Thymus (tissue), 11 donors: ENCODE measurements around the gene ALDH1L1. TPM values are rescaled to one million over a fixed set of nuclear protein-coding genes. Genes with fewer than 3 reads are reported as not detected.
"Not testable (repeated sequence)": the region's sequence is repeated elsewhere in the genome, so short reads cannot be mapped to it uniquely, and the experiment has no call there.

Experiments
- DNase-seq, 9 donors: peaks; one replicate each; pipeline ENCODE4 v3.0.0-alpha.2; 2013; ENCODE audit warnings: low spot score in 9 of 9, low read depth in 6 of 9, missing footprints in 1 of 9
- H3K27ac ChIP-seq, 2 donors: one replicate each; pipeline ENCODE4 v1.5.1; 2013; ENCODE audit warnings: control low read depth in 1 of 2, low read depth in 1 of 2, low read length in 1 of 2, mild to moderate bottlenecking in 1 of 2, moderate library complexity in 1 of 2
- H3K27me3 ChIP-seq, 2 donors: one replicate each; pipeline ENCODE4 v1.5.1; 2013; ENCODE audit warnings: low read length in 1 of 2; ENCODE audit not compliant: control insufficient read depth in 2 of 2, insufficient read depth in 1 of 2
- H3K36me3 ChIP-seq, 2 donors: one replicate each; pipeline ENCODE4 v1.5.1; 2013; ENCODE audit warnings: low read length in 1 of 2, mild to moderate bottlenecking in 1 of 2, moderate library complexity in 1 of 2; ENCODE audit not compliant: control insufficient read depth in 2 of 2, insufficient read depth in 2 of 2
- H3K4me1 ChIP-seq, 2 donors: one replicate each; pipeline ENCODE4 v1.5.1; 2013; ENCODE audit warnings: low read length in 2 of 2; ENCODE audit not compliant: control insufficient read depth in 2 of 2, insufficient read depth in 2 of 2
- H3K4me3 ChIP-seq, 2 donors: one replicate each; pipeline ENCODE4 v1.5.1; 2013; ENCODE audit warnings: low read length in 2 of 2, control low read depth in 1 of 2, mild to moderate bottlenecking in 1 of 2
- H3K9me3 ChIP-seq, 2 donors: one replicate each; pipeline ENCODE4 v1.5.1; 2013; ENCODE audit warnings: low read length in 1 of 2, mild to moderate bottlenecking in 1 of 2; ENCODE audit not compliant: control insufficient read depth in 2 of 2, insufficient read depth in 1 of 2
- WGBS: extraction: QIAGEN DNeasy Blood & Tissue Kit; methylation state at CpG from one replicate; pipeline ENCODE4 v1.1.7; 2013; 5-methylcytosine and 5-hydroxymethylcytosine counted together
- polyA plus RNA-seq: library from polyadenylated mRNA; stranded (reverse); fragments of 200-250 nt; gene quantifications from one replicate; pipeline ENCODE4 v1.2.3, GENCODE V29; 2013
- total RNA-seq: library from RNA; stranded (reverse); fragments of 120-200 nt; gene quantifications from one replicate; pipeline ENCODE4 v1.2.4, GENCODE V29; 2013
- donor health status: healthy.

Gene ALDH1L1
- total and polyA plus RNA-seq, 2 donors: 0.85 to 15.6 TPM

DNA sequence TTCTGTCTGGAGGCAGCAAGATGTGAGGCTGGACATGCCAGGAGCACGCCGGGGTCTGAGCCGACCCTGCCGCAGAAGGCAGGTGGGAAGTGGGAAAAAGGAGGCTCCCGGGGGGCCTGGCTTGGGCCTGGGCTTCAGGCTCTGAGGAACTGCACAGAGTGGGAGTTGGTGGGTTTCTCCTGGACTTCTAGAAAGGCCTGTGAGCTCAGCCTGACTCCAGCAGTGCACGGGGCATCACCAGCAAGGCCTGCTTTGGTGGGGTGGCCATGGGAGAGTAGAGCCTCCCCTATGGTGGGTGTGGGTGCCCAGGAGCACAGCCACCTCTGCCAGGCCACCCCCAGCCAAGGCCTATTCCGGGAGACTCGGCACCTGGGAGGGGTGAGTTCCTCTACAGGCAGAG, 78.4 kb downstream of the ALDH1L1 start:
- H3K4me3 ChIP-seq: no peak overlapping the region
- DNase-seq: no peak
- no peak overlapping the region for H3K27ac ChIP-seq
- H3K9me3 ChIP-seq: peaks cover 0 to 6% of the 10 kb centered on the region in 2 donors
- H3K36me3 ChIP-seq: no peaks in the 10 kb centered on the region
- no peaks in the 10 kb centered on the region for H3K27me3 ChIP-seq
- 88% methylated on average over 8 of the region's 8 CpGs for WGBS
- peaks cover 2 to 4% of the 10 kb centered on the region in 2 donors for H3K4me1 ChIP-seq

DNA sequence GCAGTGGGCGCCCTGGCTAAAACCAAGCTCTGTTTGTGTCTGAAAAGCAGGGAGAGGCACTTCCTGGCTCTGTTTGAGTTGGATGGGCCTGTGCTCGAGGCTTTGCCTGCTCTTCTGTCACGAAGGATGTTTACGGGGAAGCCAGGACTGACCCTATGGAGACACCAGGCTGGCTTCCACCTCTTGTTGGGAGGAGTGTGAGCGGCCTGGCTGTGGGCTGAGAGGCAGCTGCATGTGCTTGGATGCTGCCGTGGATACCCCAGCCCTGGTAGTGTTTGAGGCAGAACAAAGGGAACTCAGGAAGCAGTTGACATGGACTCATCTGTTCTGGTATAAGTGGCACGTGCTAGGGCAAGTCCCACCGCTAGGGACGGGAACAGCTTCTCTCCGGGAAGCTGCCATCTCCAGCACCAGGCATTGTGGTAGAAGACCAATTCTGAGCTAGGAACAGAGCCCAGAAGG, 78.8 kb downstream of the ALDH1L1 start:
- DNase-seq: no peak

GRCh38 chr3:126100634-126101301, 79.6 kb downstream of the ALDH1L1 start:
- Histone ChIP-seq H3K27ac (no peak overlapping the region), H3K9me3 (peaks cover 0 to 8% of the 10 kb centered on the region in 2 donors), H3K36me3 (no peaks in the 10 kb centered on the region), H3K27me3 (no peaks in the 10 kb centered on the region), H3K4me3 (no peak overlapping the region), H3K4me1 (no peaks in the 10 kb centered on the region)
- WGBS: 92% methylated on average over 18 of the region's 18 CpGs
- no peak for DNase-seq

More for the DNA sequence above, 78.8 kb downstream of the ALDH1L1 start:
- no peaks in the 10 kb centered on the region for H3K27me3 ChIP-seq
- no peak overlapping the region for H3K27ac ChIP-seq
- H3K9me3 ChIP-seq: peaks cover 0 to 8% of the 10 kb centered on the region in 2 donors
- H3K36me3 ChIP-seq: no peaks in the 10 kb centered on the region
- H3K4me3 ChIP-seq: no peak overlapping the region
- no peaks in the 10 kb centered on the region for H3K4me1 ChIP-seq
- WGBS: 94% methylated on average over 10 of the region's 10 CpGs

GRCh38 chr3:126100269-126100633, 80.1 kb downstream of the ALDH1L1 start:
- 95% methylated on average over 4 of the region's 4 CpGs for WGBS
- Histone ChIP-seq H3K4me1 (no peaks in the 10 kb centered on the region), H3K27ac (no peak overlapping the region), H3K4me3 (no peak overlapping the region), H3K27me3 (no peaks in the 10 kb centered on the region), H3K9me3 (peaks cover 0 to 8% of the 10 kb centered on the region in 2 donors), H3K36me3 (no peaks in the 10 kb centered on the region)
- DNase-seq: no peak

GRCh38 chr3:126098391-126098858, 82.0 kb downstream of the ALDH1L1 start:
- no peak overlapping the region for H3K4me3 ChIP-seq
- peaks cover 0 to 8% of the 10 kb centered on the region in 2 donors for H3K9me3 ChIP-seq
- DNase-seq: no peak
- 97% methylated on average over 2 of the region's 2 CpGs for WGBS
- no peaks in the 10 kb centered on the region for H3K4me1 ChIP-seq
- no peaks in the 10 kb centered on the region for H3K36me3 ChIP-seq
- no peak overlapping the region for H3K27ac ChIP-seq
- H3K27me3 ChIP-seq: no peaks in the 10 kb centered on the region

- H3K27ac ChIP-seq: no peak overlapping the region
- DNase-seq: no peak
These were observed 82.6 kb downstream of the ALDH1L1 start for GRCh38 chr3:126097801-126098200.

DNA sequence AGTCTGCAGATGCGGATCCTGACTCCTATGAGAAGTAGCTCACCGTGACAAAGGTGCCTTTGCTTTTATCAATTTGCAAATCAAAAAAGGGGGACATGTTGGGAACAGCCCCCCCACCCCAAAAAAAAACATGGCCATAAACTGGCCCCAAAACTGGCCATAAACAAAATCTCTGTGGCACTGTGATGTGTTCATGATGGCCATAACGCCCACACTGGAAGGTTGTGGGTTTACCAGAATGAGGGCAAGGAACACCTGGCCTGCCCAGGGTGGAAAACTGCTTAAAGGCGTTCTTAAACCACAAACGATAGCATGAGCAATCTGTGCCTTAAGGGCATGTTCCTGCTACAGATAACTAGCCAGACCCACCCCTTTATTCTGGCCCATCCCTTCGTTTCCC, 84.1 kb downstream of the ALDH1L1 start:
- DNase-seq, H3K4me3 ChIP-seq, H3K9me3 ChIP-seq, H3K27me3 ChIP-seq, H3K36me3 ChIP-seq, H3K27ac ChIP-seq, H3K4me1 ChIP-seq: not testable (repeated sequence)
- 83% methylated on average over 6 of the region's 6 CpGs for WGBS

More at GRCh38 chr3:126097801-126098200, 82.6 kb downstream of the ALDH1L1 start:
- Histone ChIP-seq H3K36me3 (no peaks in the 10 kb centered on the region), H3K4me1 (no peaks in the 10 kb centered on the region), H3K4me3 (no peak overlapping the region), H3K9me3 (peaks cover 0 to 8% of the 10 kb centered on the region in 2 donors), H3K27me3 (no peaks in the 10 kb centered on the region)

- H3K9me3 ChIP-seq, DNase-seq, H3K4me1 ChIP-seq, H3K27ac ChIP-seq, H3K4me3 ChIP-seq, H3K27me3 ChIP-seq, H3K36me3 ChIP-seq: not testable (repeated sequence)
- 96% methylated on average over 5 of the region's 5 CpGs for WGBS
These were observed 88.3 kb downstream of the ALDH1L1 start for GRCh38 chr3:126092128-126092527.

DNA sequence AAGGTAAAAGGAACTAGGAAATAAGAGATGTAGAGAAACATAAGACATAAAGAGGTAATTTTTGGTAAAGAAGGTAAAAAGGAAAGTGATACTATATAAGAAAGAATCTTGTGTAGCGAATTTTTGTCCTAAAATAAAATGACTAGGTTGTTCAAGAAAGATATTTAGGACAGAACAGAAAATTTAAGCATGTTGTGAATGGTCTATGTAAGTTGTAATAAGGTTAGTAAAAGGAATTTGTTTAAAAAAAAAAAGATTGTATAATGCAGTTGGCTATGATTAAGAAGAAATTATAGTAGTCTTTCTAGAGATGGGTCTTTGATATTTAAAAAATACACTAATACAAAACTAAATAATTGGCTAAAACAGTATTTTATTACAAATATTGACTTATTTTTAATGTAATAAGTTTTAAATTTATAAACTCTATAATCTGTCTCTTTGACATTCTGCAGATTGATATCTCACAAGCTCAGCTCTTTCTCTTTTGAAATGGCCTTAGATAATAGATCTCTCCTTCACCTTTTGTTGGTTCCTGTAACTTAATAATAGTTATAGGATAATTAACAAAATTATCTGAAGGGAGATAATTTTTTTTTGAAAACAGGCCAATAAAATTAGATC, 92.7 kb downstream of the ALDH1L1 start:
- Histone ChIP-seq H3K4me1 (peaks cover 11 to 12% of the 10 kb centered on the region in 2 donors), H3K4me3 (no peak overlapping the region)

More for the DNA sequence above, 92.7 kb downstream of the ALDH1L1 start:
- 94% methylated on average over 1 of the region's 1 CpG for WGBS
- H3K36me3 ChIP-seq: no peaks in the 10 kb centered on the region
- no peaks in the 10 kb centered on the region for H3K9me3 ChIP-seq
- no peak overlapping the region for H3K27ac ChIP-seq
- H3K27me3 ChIP-seq: no peaks in the 10 kb centered on the region
- DNase-seq: no peak
